Measurements from ENCODE around the gene GPR141.

DNA sequence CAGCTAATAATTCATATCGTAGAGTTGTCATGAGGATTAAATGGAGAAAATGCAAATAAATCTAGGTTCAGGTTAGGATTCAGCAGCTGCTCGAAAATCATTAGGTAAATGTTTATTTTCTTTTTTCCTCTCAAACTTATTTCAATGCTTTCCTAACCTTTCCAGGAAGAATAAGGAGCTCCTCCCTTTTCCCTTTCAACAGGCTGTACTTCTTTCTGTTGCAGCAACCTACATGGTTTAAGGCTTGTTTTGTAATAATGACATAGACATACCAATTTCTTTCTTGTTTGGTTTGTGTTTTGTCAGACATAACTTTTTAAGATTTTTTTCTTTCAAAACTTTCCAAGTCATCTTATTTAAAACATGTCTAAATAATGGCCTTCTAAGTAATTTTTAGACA is 18.2 kb downstream of the GPR141 start:
- TF ChIP-seq, protein P1, sequence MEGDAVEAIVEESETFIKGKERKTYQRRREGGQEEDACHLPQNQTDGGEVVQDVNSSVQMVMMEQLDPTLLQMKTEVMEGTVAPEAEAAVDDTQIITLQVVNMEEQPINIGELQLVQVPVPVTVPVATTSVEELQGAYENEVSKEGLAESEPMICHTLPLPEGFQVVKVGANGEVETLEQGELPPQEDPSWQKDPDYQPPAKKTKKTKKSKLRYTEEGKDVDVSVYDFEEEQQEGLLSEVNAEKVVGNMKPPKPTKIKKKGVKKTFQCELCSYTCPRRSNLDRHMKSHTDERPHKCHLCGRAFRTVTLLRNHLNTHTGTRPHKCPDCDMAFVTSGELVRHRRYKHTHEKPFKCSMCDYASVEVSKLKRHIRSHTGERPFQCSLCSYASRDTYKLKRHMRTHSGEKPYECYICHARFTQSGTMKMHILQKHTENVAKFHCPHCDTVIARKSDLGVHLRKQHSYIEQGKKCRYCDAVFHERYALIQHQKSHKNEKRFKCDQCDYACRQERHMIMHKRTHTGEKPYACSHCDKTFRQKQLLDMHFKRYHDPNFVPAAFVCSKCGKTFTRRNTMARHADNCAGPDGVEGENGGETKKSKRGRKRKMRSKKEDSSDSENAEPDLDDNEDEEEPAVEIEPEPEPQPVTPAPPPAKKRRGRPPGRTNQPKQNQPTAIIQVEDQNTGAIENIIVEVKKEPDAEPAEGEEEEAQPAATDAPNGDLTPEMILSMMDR (conservative IDR thresholded peaks at IDR 0.05; ENCODE audit: low read length), result no peak
- TF ChIP-seq EZH2phosphoT487 (IDR thresholded peaks at IDR 0.05; ENCODE audit: borderline replicate concordance, low read depth, low read length), result no peak
